B cell (primary cell): Measurements from ENCODE around the gene CORO2A.

ENCODE experiments used
- CTCF ChIP-seq: fragments of 200-600 bp; IDR thresholded peaks from one replicate; pipeline ENCODE4 v1.8.0; 2022; ENCODE audit warnings: antibody characterized with exemption, mild to moderate bottlenecking
- EZH2 ChIP-seq: IDR thresholded peaks from 2 replicates; pipeline ENCODE4 v1.6.1; 2012; ENCODE audit warnings: borderline replicate concordance, low read depth, mild to moderate bottlenecking, moderate library complexity, low read length; ENCODE audit not compliant: insufficient read depth, poor library complexity, severe bottlenecking

- TF ChIP-seq CTCF (no peak), EZH2 (no peak)
These were observed 44.0 kb downstream of the CORO2A start for GRCh38 chr9:98148486-98148885.
